NCI-H2227 treated with DMSO at 0.1 percent for 48 hours (cell line): ENCODE data around the gene PLIN3.
"Not testable (repeated sequence)": the region's sequence is repeated elsewhere in the genome, so short reads cannot be mapped to it uniquely, and the experiment has no call there.

Source experiments
- DNase-seq: peaks from one replicate; lab custom pipeline; 2025; lab: John Stamatoyannopoulos, UW

Gene PLIN3

GRCh38 chr19:4807188-4807587 lies 60.3 kb downstream of the PLIN3 start:
- no peak for DNase-seq

GRCh38 chr19:4806384-4806783 lies 61.1 kb downstream of the PLIN3 start:
- no peak for DNase-seq

- DNase-seq: not testable (repeated sequence)
These were observed 62.3 kb downstream of the PLIN3 start for GRCh38 chr19:4805140-4805539.

GRCh38 chr19:4803736-4804695 lies 63.5 kb downstream of the PLIN3 start:
- peak; percentile 15 for DNase-seq

GRCh38 chr19:4802711-4803110 lies 64.8 kb downstream of the PLIN3 start:
- no peak for DNase-seq

GRCh38 chr19:4801085-4801619 lies 66.3 kb downstream of the PLIN3 start:
- no peak for DNase-seq

- DNase-seq: no peak
These were observed 66.8 kb downstream of the PLIN3 start for GRCh38 chr19:4800591-4801081.

- no peak for DNase-seq
These were observed 72.1 kb downstream of the PLIN3 start for GRCh38 chr19:4795400-4795799.

- no peak for DNase-seq
These were observed 72.5 kb downstream of the PLIN3 start for GRCh38 chr19:4794971-4795370.

- DNase-seq: not testable (repeated sequence)
These were observed 74.2 kb downstream of the PLIN3 start for GRCh38 chr19:4793278-4793677.

- DNase-seq: not testable (repeated sequence)
These were observed 74.6 kb downstream of the PLIN3 start for GRCh38 chr19:4792866-4793195.

GRCh38 chr19:4792019-4792865 lies 75.2 kb downstream of the PLIN3 start:
- not testable (repeated sequence) for DNase-seq

GRCh38 chr19:4791183-4792018 lies 76.1 kb downstream of the PLIN3 start, which contains the start of gene FEM1A:
FEM1A (plus strand) TSS chr19:4791734; CDS start chr19:4791855, 121 bp downstream.
- peak; percentile 97 for DNase-seq
